ENCODE data around the gene ILF3.

- no peak for TF ChIP-seq POLR2AphosphoS5 (IDR thresholded peaks at IDR 0.05)
- TF ChIP-seq EP300 (IDR thresholded peaks at IDR 0.05): no peak
- no peak for TF ChIP-seq CTCF (IDR thresholded peaks at IDR 0.05)
- no peak for TF ChIP-seq POLR2A (IDR thresholded peaks at IDR 0.05)
Observed at GRCh38 chr19:10685210-10685609, 31.1 kb downstream of the ILF3 start.

Measured in suprapubic skin (tissue), 4 donors.